H9 (cell line): ENCODE data around the gene PFDN1. TPM values are rescaled to one million over a fixed set of nuclear protein-coding genes. Genes with fewer than 3 reads are reported as not detected.

Experiments
- DNase-seq: peaks from one replicate; pipeline ENCODE4 v3.0.0-alpha.2; 2017
- H2AFZ ChIP-seq: one replicate; pipeline ENCODE4 v1.6.1; 2013; ENCODE audit warnings: mild to moderate bottlenecking, low read length, control low read depth, moderate library complexity
- H2AK5ac ChIP-seq: 2 replicates; pipeline ENCODE4 v1.6.1; 2013; ENCODE audit warnings: low read length, control low read depth, mixed read lengths; ENCODE audit not compliant: insufficient read length
- H2BK120ac ChIP-seq: one replicate; pipeline ENCODE4 v1.6.1; 2013; ENCODE audit warnings: low read depth, mild to moderate bottlenecking, low read length, control low read depth, inconsistent platforms; ENCODE audit not compliant: poor library complexity, severe bottlenecking
- H2BK12ac ChIP-seq: 2 replicates; pipeline ENCODE4 v1.6.1; 2013; ENCODE audit warnings: low read length, control low read depth, mixed read lengths, low read depth; ENCODE audit not compliant: insufficient read length
- H2BK15ac ChIP-seq: 2 replicates; pipeline ENCODE4 v1.6.1; 2013; ENCODE audit warnings: low read depth, low read length, control low read depth
- H2BK20ac ChIP-seq: one replicate; pipeline ENCODE4 v1.6.1; 2013; ENCODE audit warnings: low read depth, mild to moderate bottlenecking, low read length, control low read depth, inconsistent platforms; ENCODE audit not compliant: poor library complexity, severe bottlenecking
- H2BK5ac ChIP-seq: 2 replicates; pipeline ENCODE4 v1.6.1; 2013; ENCODE audit warnings: low read length, control low read depth, mixed read lengths; ENCODE audit not compliant: insufficient read length
- H3K14ac ChIP-seq: 2 replicates; pipeline ENCODE4 v1.6.1; 2013; ENCODE audit warnings: low read length, control low read depth; ENCODE audit not compliant: insufficient read depth
- H3K18ac ChIP-seq: 2 replicates; pipeline ENCODE4 v1.6.1; 2013; ENCODE audit warnings: low read depth, mild to moderate bottlenecking, mixed read lengths, low read length, control low read depth; ENCODE audit not compliant: insufficient read length
- H3K23ac ChIP-seq: 2 replicates; pipeline ENCODE4 v1.6.1; 2013; ENCODE audit warnings: low read length, control low read depth, mixed read lengths, low read depth; ENCODE audit not compliant: insufficient read length
- H3K23me2 ChIP-seq: 2 replicates; pipeline ENCODE4 v1.6.1; 2013; ENCODE audit warnings: low read depth, mild to moderate bottlenecking, mixed read lengths, low read length, control low read depth; ENCODE audit not compliant: insufficient read length, poor library complexity, severe bottlenecking
- H3K27ac ChIP-seq: 2 replicates; pipeline ENCODE4 v1.5.1; 2013; ENCODE audit warnings: low read length, control low read depth, mixed read lengths, low read depth; ENCODE audit not compliant: insufficient read length
- H3K27me3 ChIP-seq: 2 replicates; pipeline ENCODE4 v1.6.1; 2013; ENCODE audit warnings: low read length, control low read depth, inconsistent platforms; ENCODE audit not compliant: insufficient read depth
- H3K4ac ChIP-seq: 2 replicates; pipeline ENCODE4 v1.6.1; 2013; ENCODE audit warnings: low read depth, mild to moderate bottlenecking, control low read depth, inconsistent platforms, low read length, moderate library complexity
- H3K4me1 ChIP-seq: 2 replicates; pipeline ENCODE4 v1.6.1; 2013; ENCODE audit warnings: low read length, control low read depth, inconsistent platforms; ENCODE audit not compliant: insufficient read depth
- H3K4me2 ChIP-seq: 2 replicates; pipeline ENCODE4 v1.6.1; 2013; ENCODE audit warnings: low read length, control low read depth, mixed read lengths; ENCODE audit not compliant: insufficient read length, insufficient read depth
- H3K56ac ChIP-seq: 2 replicates; pipeline ENCODE4 v1.6.1; 2013; ENCODE audit warnings: low read depth, mild to moderate bottlenecking, mixed read lengths, low read length, control low read depth; ENCODE audit not compliant: insufficient read length
- H3K79me1 ChIP-seq: 2 replicates; pipeline ENCODE4 v1.6.1; 2013; ENCODE audit warnings: low read depth, mild to moderate bottlenecking, moderate library complexity, low read length, control low read depth, inconsistent platforms; ENCODE audit not compliant: insufficient read depth, poor library complexity, severe bottlenecking
- H3K79me2 ChIP-seq: 2 replicates; pipeline ENCODE4 v1.6.1; 2013; ENCODE audit warnings: low read length, control low read depth, inconsistent platforms; ENCODE audit not compliant: insufficient read depth
- H3K9ac ChIP-seq: 2 replicates; pipeline ENCODE4 v1.6.1; 2013; ENCODE audit warnings: low read length, control low read depth, mixed read lengths; ENCODE audit not compliant: insufficient read length; ENCODE audit errors: extremely low read depth
- H3K9me3 ChIP-seq: one replicate; pipeline ENCODE4 v1.6.1; 2013; ENCODE audit warnings: low read depth, low read length, inconsistent platforms; ENCODE audit not compliant: control insufficient read depth
- H3T11ph ChIP-seq: one replicate; pipeline ENCODE4 v1.6.1; 2013; ENCODE audit warnings: mild to moderate bottlenecking, low read length, control low read depth, inconsistent platforms
- H4K20me1 ChIP-seq: one replicate; pipeline ENCODE4 v1.6.1; 2013; ENCODE audit not compliant: control insufficient read depth, insufficient read length, insufficient read depth
- H4K5ac ChIP-seq: 2 replicates; pipeline ENCODE4 v1.6.1; 2013; ENCODE audit warnings: low read depth, mild to moderate bottlenecking, mixed read lengths, low read length, control low read depth; ENCODE audit not compliant: insufficient read length
- H4K8ac ChIP-seq: replicated peaks from 2 replicates; pipeline ENCODE4 v1.6.1; 2013; ENCODE audit warnings: low read length, control low read depth, mixed read lengths, low read depth; ENCODE audit not compliant: insufficient read length
- H4K91ac ChIP-seq: 2 replicates; pipeline ENCODE4 v1.6.1; 2013; ENCODE audit warnings: low read depth, mild to moderate bottlenecking, moderate library complexity, mixed read lengths, low read length, control low read depth; ENCODE audit not compliant: insufficient read length
- H3K27ac Mint-ChIP-seq, 3 experiments: 2 replicates in 2 of 3; 3 replicates in 1 of 3; pipeline ENCODE4 v1.8.0; 2020 to 2021; ENCODE audit warnings: mixed read lengths in 3 of 3, mild to moderate bottlenecking in 1 of 3, moderate library complexity in 1 of 3
- H3K27me3 Mint-ChIP-seq: 2 replicates; pipeline ENCODE4 v1.8.0; 2021; ENCODE audit warnings: low read depth, mild to moderate bottlenecking, moderate library complexity, mixed read lengths
- H3K36me3 Mint-ChIP-seq, 3 experiments: 2 replicates in 2 of 3; 3 replicates in 1 of 3; pipeline ENCODE4 v1.8.0; 2020 to 2021; ENCODE audit warnings: low read depth in 3 of 3, mixed read lengths in 3 of 3; ENCODE audit not compliant: insufficient read depth in 1 of 3
- H3K4me1 Mint-ChIP-seq, 2 experiments: 2 replicates each; pipeline ENCODE4 v1.8.0; 2020; ENCODE audit warnings: mixed read lengths in 2 of 2
- H3K4me3 Mint-ChIP-seq, 2 experiments: 2 replicates in 1 of 2; 3 replicates in 1 of 2; pipeline ENCODE4 v1.8.0; 2020 to 2021; ENCODE audit warnings: mild to moderate bottlenecking in 2 of 2, mixed read lengths in 2 of 2, moderate library complexity in 1 of 2
- H3K9me3 Mint-ChIP-seq, 2 experiments: 2 replicates in 1 of 2; 3 replicates in 1 of 2; pipeline ENCODE4 v1.8.0; 2020; ENCODE audit warnings: mild to moderate bottlenecking in 2 of 2, mixed read lengths in 2 of 2, moderate library complexity in 1 of 2
- WGBS: extraction: QIAGEN DNeasy Blood & Tissue Kit; methylation state at CpG from one replicate; pipeline ENCODE4 v1.1.7; 2013; ENCODE audit warnings: missing lambda C conversion rate, low lambda C conversion rate, mixed read lengths; ENCODE audit not compliant: insufficient read length; ENCODE audit errors: extremely low coverage; 5-methylcytosine and 5-hydroxymethylcytosine counted together
- total RNA-seq: library from RNA; stranded (reverse); gene quantifications from 2 replicates; pipeline ENCODE4 v1.2.1, GENCODE V29; 2021
- TF ChIP-seq, protein P1 (sequence below): fragments of 200-600 bp; sonication (generic); conservative IDR thresholded peaks from 3 replicates; pipeline ENCODE4 v1.8.0; 2021; ENCODE audit warnings: antibody characterized with exemption, mild to moderate bottlenecking

The PFDN1 gene
- total RNA-seq, 1 experiment from 2014 or later = 58.3 TPM

GRCh38 chr5:140232731-140233130 is 70.2 kb downstream of the PFDN1 start:
- Histone ChIP-seq H4K8ac (no peak overlapping the region), H3K9ac (no peak overlapping the region), H3K79me1 (no peaks in the 10 kb centered on the region), H2BK5ac (no peak overlapping the region), H3K56ac (no peak overlapping the region), H2AFZ (no peak overlapping the region), H3K23me2 (no peaks in the 10 kb centered on the region), H4K20me1 (no peaks in the 10 kb centered on the region), H2AK5ac (no peak overlapping the region), H3K4me2 (no peak overlapping the region), H4K5ac (no peak overlapping the region), H3K4me1 (no peaks in the 10 kb centered on the region), H3K9me3 (no peaks in the 10 kb centered on the region), H3K27me3 (no peaks in the 10 kb centered on the region), H2BK120ac (no peak overlapping the region), H2BK12ac (no peak overlapping the region), H4K91ac (no peak overlapping the region), H3T11ph (no peak overlapping the region), H2BK20ac (no peak overlapping the region), H3K4ac (no peak overlapping the region), H3K79me2 (no peaks in the 10 kb centered on the region), H3K23ac (no peak overlapping the region), H3K14ac (no peak overlapping the region), H3K27ac (no peak overlapping the region), H3K18ac (no peak overlapping the region), H2BK15ac (no peak overlapping the region)
- Mint-ChIP-seq H3K4me1 (no peaks in the 10 kb centered on the region), H3K36me3 (no peaks in the 10 kb centered on the region; a peak in 1 of 7 replicates), H3K4me3 (no peak overlapping the region), H3K27ac (no peak overlapping the region), H3K27me3 (no peaks in the 10 kb centered on the region), H3K9me3 (no peaks in the 10 kb centered on the region)
- no CpG with 5 or more reads among the region's 1 CpG for WGBS
- TF ChIP-seq, protein P1, sequence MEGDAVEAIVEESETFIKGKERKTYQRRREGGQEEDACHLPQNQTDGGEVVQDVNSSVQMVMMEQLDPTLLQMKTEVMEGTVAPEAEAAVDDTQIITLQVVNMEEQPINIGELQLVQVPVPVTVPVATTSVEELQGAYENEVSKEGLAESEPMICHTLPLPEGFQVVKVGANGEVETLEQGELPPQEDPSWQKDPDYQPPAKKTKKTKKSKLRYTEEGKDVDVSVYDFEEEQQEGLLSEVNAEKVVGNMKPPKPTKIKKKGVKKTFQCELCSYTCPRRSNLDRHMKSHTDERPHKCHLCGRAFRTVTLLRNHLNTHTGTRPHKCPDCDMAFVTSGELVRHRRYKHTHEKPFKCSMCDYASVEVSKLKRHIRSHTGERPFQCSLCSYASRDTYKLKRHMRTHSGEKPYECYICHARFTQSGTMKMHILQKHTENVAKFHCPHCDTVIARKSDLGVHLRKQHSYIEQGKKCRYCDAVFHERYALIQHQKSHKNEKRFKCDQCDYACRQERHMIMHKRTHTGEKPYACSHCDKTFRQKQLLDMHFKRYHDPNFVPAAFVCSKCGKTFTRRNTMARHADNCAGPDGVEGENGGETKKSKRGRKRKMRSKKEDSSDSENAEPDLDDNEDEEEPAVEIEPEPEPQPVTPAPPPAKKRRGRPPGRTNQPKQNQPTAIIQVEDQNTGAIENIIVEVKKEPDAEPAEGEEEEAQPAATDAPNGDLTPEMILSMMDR = no peak
- DNase-seq = no peak
